K562 (cell line): ENCODE results near the gene NME4. TPM values are rescaled to one million over a fixed set of nuclear protein-coding genes. Genes with fewer than 3 reads are reported as not detected.

Source experiments
- IRF2 ChIP-seq: sonication (generic); formaldehyde crosslinking; IDR thresholded peaks from 2 replicates; pipeline ENCODE4 v1.8.1; 2022; ENCODE audit warnings: mild to moderate bottlenecking, missing genetic modification reagents
- NFRKB ChIP-seq: fragments of 450-650 bp; IDR thresholded peaks from 2 replicates; pipeline ENCODE4 v1.6.1; 2016; ENCODE audit warnings: low read depth
- NUFIP1 ChIP-seq: fragments of 450-650 bp; IDR thresholded peaks from 2 replicates; pipeline ENCODE4 v1.6.1; 2018; ENCODE audit not compliant: partially characterized antibody
- POLR2A ChIP-seq: fragments of 450-650 bp; conservative IDR thresholded peaks from 2 replicates; pipeline ENCODE4 v1.6.1; 2016
- RAD51 ChIP-seq: fragments of 450-650 bp; IDR thresholded peaks from 2 replicates; pipeline ENCODE4 v1.7.1; 2016; ENCODE audit warnings: low read depth, mild to moderate bottlenecking, borderline replicate concordance
- RBM14 ChIP-seq: fragments of 200-400 bp; formaldehyde crosslinking; IDR thresholded peaks from 2 replicates; pipeline ENCODE4 v1.6.1; 2018; ENCODE audit warnings: low read depth, mild to moderate bottlenecking, low read length, moderate library complexity, borderline replicate concordance; ENCODE audit not compliant: insufficient read depth
- SMAD2 ChIP-seq: fragments of 150-350 bp; IDR thresholded peaks from 2 replicates; pipeline ENCODE4 v1.6.1; 2014; ENCODE audit warnings: low read depth, mild to moderate bottlenecking, low read length
- SP2 ChIP-seq: IDR thresholded peaks from 2 replicates; pipeline ENCODE4 v1.6.1; 2011; ENCODE audit warnings: mild to moderate bottlenecking, low read depth, low read length, moderate library complexity; ENCODE audit not compliant: poor library complexity, severe bottlenecking; ENCODE audit errors: extremely low read depth
- TEAD1 ChIP-seq, 2 experiments: fragments of 450-650 bp in 1 of 2; sonication (generic) in 1 of 2; formaldehyde crosslinking; IDR thresholded peaks; 2 replicates each; pipeline versions ENCODE4 v1.4.0 to v1.8.0; 2020 to 2022; ENCODE audit warnings: mild to moderate bottlenecking in 2 of 2, missing genetic modification reagents in 1 of 2
- polyA plus RNA-seq, 8 experiments: library from polyadenylated mRNA; depleted of rRNA in 4 of 8; stranded (reverse) in 5 of 8; unstranded in 3 of 8; fragments of >200 nt; fragmentation: Nextera tagmentation in 2 of 8; fragmentation: Illumina TruSeq in 1 of 8; extraction: Ambion mirVana in 2 of 8; extraction: Trizol in 1 of 8; gene quantifications; 2 replicates each; pipeline versions ENCODE4 v1.2.1 to v1.2.3, GENCODE V29; 2011 to 2014; ENCODE audit warnings: inconsistent platforms in 1 of 8, missing spikeins in 1 of 8
- total RNA-seq, 7 experiments: library from RNA; depleted of rRNA in 6 of 7; stranded (reverse); fragments of >200 nt in 6 of 7; fragmentation: Illumina TruSeq in 2 of 7; extraction: Trizol in 2 of 7; gene quantifications; 2 replicates each; pipeline versions ENCODE4 v1.2.1 to v1.2.3, GENCODE V29; 2011 to 2021; ENCODE audit warnings: low replicate concordance in 1 of 7
- TF ChIP-seq, protein P1 (sequence below): fragments of 450-650 bp; IDR thresholded peaks from 2 replicates; pipeline ENCODE4 v1.6.1; 2016; ENCODE audit warnings: mild to moderate bottlenecking
- TF ChIP-seq, protein P2 (sequence below), 2 experiments: fragments of 250-450 bp in 1 of 2; fragments of 450-650 bp in 1 of 2; sonication (Bioruptor Pico) in 1 of 2; IDR thresholded peaks; 2 replicates each; pipeline versions ENCODE4 v1.6.1 to v1.8.0; 2016 to 2021; ENCODE audit warnings: mild to moderate bottlenecking in 2 of 2, moderate library complexity in 2 of 2, missing compliant biosample characterization in 1 of 2, missing genetic modification characterization in 1 of 2
- TF ChIP-seq, protein P3 (sequence below): sonication (generic); formaldehyde crosslinking; IDR thresholded peaks from 2 replicates; pipeline ENCODE4 v1.8.0; 2022; ENCODE audit warnings: mild to moderate bottlenecking, missing genetic modification reagents
- TF ChIP-seq, protein P4 (sequence below): fragments of 450-650 bp; conservative IDR thresholded peaks from 2 replicates; pipeline ENCODE4 v1.6.1; 2016; ENCODE audit warnings: missing genetic modification characterization, low read depth, mild to moderate bottlenecking, control low read depth, missing compliant biosample characterization
- TF ChIP-seq, protein P5 (sequence below): sonication (generic); formaldehyde crosslinking; IDR thresholded peaks from 2 replicates; pipeline ENCODE4 v1.4.0; 2020; ENCODE audit warnings: mild to moderate bottlenecking, missing genetic modification reagents
- TF ChIP-seq, protein P6 (sequence below): sonication (generic); formaldehyde crosslinking; IDR thresholded peaks from 2 replicates; pipeline ENCODE4 v1.9.0; 2022; ENCODE audit warnings: mild to moderate bottlenecking, missing genetic modification reagents

NME4 gene
- total and polyA plus RNA-seq, 9 of the 15 experiments (the other 6 are each of a cell fraction or from before 2014, with no cell fraction given): 15.4 to 264 (median 139) TPM

DNA sequence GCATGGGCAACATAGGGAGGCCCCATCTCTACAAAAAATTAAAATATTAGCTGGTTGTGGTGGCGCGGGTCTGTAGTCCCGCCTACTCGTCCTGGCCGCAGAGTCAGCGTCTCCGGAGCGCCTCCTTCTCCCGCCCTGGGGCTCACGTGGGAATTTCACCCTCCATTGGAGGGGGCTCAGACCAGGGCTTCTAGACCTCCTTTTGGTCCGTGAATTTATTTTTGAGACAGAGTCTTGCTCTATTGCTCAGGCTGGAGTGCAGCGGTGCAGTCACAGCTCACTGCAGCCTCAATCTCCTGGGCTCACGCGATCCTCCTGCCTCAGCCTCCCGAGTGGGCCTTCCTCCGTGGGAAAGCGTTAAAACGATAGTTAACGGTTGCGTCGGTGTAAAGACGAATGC lies 394 bp upstream of the NME4 start (continued):
- TF ChIP-seq, protein P1, sequence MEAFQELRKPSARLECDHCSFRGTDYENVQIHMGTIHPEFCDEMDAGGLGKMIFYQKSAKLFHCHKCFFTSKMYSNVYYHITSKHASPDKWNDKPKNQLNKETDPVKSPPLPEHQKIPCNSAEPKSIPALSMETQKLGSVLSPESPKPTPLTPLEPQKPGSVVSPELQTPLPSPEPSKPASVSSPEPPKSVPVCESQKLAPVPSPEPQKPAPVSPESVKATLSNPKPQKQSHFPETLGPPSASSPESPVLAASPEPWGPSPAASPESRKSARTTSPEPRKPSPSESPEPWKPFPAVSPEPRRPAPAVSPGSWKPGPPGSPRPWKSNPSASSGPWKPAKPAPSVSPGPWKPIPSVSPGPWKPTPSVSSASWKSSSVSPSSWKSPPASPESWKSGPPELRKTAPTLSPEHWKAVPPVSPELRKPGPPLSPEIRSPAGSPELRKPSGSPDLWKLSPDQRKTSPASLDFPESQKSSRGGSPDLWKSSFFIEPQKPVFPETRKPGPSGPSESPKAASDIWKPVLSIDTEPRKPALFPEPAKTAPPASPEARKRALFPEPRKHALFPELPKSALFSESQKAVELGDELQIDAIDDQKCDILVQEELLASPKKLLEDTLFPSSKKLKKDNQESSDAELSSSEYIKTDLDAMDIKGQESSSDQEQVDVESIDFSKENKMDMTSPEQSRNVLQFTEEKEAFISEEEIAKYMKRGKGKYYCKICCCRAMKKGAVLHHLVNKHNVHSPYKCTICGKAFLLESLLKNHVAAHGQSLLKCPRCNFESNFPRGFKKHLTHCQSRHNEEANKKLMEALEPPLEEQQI: no peak
- TF ChIP-seq NFRKB: peak; percentile 84
- TF ChIP-seq IRF2: no peak
- TF ChIP-seq, protein P2, sequence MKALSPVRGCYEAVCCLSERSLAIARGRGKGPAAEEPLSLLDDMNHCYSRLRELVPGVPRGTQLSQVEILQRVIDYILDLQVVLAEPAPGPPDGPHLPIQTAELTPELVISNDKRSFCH (CRISPR knock-in tag; IDR thresholded peaks at IDR 0.05): no peak
- TF ChIP-seq, protein P2 (tag; IDR thresholded peaks at IDR 0.05): no peak
- TF ChIP-seq RAD51: peak; percentile 66
- peak in 1 of 2 experiments; percentile 56; a peak in 1 of 4 replicates for TF ChIP-seq TEAD1 (CRISPR knock-in tag; IDR thresholded peaks at IDR 0.05)
- TF ChIP-seq SMAD2: no peak
- no peak for TF ChIP-seq NUFIP1
- TF ChIP-seq SP2: no peak
- TF ChIP-seq, protein P3, sequence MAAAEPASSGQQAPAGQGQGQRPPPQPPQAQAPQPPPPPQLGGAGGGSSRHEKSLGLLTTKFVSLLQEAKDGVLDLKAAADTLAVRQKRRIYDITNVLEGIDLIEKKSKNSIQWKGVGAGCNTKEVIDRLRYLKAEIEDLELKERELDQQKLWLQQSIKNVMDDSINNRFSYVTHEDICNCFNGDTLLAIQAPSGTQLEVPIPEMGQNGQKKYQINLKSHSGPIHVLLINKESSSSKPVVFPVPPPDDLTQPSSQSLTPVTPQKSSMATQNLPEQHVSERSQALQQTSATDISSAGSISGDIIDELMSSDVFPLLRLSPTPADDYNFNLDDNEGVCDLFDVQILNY (CRISPR knock-in tag): no peak
- TF ChIP-seq, protein P4, sequence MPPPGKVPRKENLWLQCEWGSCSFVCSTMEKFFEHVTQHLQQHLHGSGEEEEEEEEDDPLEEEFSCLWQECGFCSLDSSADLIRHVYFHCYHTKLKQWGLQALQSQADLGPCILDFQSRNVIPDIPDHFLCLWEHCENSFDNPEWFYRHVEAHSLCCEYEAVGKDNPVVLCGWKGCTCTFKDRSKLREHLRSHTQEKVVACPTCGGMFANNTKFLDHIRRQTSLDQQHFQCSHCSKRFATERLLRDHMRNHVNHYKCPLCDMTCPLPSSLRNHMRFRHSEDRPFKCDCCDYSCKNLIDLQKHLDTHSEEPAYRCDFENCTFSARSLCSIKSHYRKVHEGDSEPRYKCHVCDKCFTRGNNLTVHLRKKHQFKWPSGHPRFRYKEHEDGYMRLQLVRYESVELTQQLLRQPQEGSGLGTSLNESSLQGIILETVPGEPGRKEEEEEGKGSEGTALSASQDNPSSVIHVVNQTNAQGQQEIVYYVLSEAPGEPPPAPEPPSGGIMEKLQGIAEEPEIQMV (tag): peak; percentile 93
- TF ChIP-seq, protein P5, sequence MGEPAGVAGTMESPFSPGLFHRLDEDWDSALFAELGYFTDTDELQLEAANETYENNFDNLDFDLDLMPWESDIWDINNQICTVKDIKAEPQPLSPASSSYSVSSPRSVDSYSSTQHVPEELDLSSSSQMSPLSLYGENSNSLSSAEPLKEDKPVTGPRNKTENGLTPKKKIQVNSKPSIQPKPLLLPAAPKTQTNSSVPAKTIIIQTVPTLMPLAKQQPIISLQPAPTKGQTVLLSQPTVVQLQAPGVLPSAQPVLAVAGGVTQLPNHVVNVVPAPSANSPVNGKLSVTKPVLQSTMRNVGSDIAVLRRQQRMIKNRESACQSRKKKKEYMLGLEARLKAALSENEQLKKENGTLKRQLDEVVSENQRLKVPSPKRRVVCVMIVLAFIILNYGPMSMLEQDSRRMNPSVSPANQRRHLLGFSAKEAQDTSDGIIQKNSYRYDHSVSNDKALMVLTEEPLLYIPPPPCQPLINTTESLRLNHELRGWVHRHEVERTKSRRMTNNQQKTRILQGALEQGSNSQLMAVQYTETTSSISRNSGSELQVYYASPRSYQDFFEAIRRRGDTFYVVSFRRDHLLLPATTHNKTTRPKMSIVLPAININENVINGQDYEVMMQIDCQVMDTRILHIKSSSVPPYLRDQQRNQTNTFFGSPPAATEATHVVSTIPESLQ: no peak
- TF ChIP-seq, protein P6, sequence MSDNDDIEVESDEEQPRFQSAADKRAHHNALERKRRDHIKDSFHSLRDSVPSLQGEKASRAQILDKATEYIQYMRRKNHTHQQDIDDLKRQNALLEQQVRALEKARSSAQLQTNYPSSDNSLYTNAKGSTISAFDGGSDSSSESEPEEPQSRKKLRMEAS: peak; percentile 74
- TF ChIP-seq POLR2A: peak; percentile 65
- no peak for TF ChIP-seq RBM14
